ENCODE data around the gene CUL7.
"Not testable (repeated sequence)": the region's sequence is repeated elsewhere in the genome, so short reads cannot be mapped to it uniquely, and the experiment has no call there.

The CUL7 gene

GRCh38 chr6:43089467-43089866 is 35.8 kb upstream of the CUL7 start:
- no peak for DNase-seq (ENCODE audit: low spot score)
- no peak for TF ChIP-seq CTCF (IDR thresholded peaks at IDR 0.05)
- Histone ChIP-seq H3K27ac (no peak overlapping the region), H3K4me3 (no peak overlapping the region)

GRCh38 chr6:43088654-43089056 is 35.0 kb upstream of the CUL7 start:
- Histone ChIP-seq H3K27ac (no peak overlapping the region), H3K4me3 (no peak overlapping the region)
- TF ChIP-seq CTCF (IDR thresholded peaks at IDR 0.05): no peak
- no peak for DNase-seq (ENCODE audit: low spot score)

- Histone ChIP-seq H3K27ac (no peak overlapping the region), H3K4me3 (no peak overlapping the region)
- TF ChIP-seq CTCF (IDR thresholded peaks at IDR 0.05): no peak
- no peak for DNase-seq (ENCODE audit: low spot score)
These were observed 32.5 kb upstream of the CUL7 start for GRCh38 chr6:43086022-43086658.

- Histone ChIP-seq H3K4me3 (no peak overlapping the region), H3K27ac (no peak overlapping the region)
- TF ChIP-seq CTCF (IDR thresholded peaks at IDR 0.05): no peak
- no peak for DNase-seq (ENCODE audit: low spot score)
These were observed 29.4 kb upstream of the CUL7 start for GRCh38 chr6:43082806-43083655.

GRCh38 chr6:43081922-43082321 is 28.3 kb upstream of the CUL7 start:
- DNase-seq (ENCODE audit: low spot score); H3K27ac ChIP-seq; H3K4me3 ChIP-seq: not testable (repeated sequence)

GRCh38 chr6:43081043-43081442 is 27.4 kb upstream of the CUL7 start:
- TF ChIP-seq CTCF (IDR thresholded peaks at IDR 0.05): no peak
- H3K4me3 ChIP-seq: no peak overlapping the region
- no peak overlapping the region for H3K27ac ChIP-seq
- no peak for DNase-seq (ENCODE audit: low spot score)

- TF ChIP-seq CTCF (IDR thresholded peaks at IDR 0.05): no peak
- Histone ChIP-seq H3K4me3 (no peak overlapping the region), H3K27ac (no peak overlapping the region)
- DNase-seq (ENCODE audit: low spot score): no peak
These were observed 25.0 kb upstream of the CUL7 start for GRCh38 chr6:43078691-43079090.

All from coronary artery (tissue), 2 donors.